GM06990 (cell line): ENCODE data around the gene ACSM3.

Experiments used
- DNase-seq: peaks from one replicate; pipeline ENCODE4 v3.0.0-alpha.2; 2011; ENCODE audit not compliant: insufficient read length; ENCODE audit errors: extremely low read depth
- H3K27me3 ChIP-seq: replicated peaks from 2 replicates; pipeline ENCODE4 v1.6.0; 2011; ENCODE audit warnings: low read length; ENCODE audit not compliant: control insufficient read depth, insufficient read depth
- H3K36me3 ChIP-seq: 2 replicates; pipeline ENCODE4 v1.5.1; 2011; ENCODE audit warnings: low read length; ENCODE audit not compliant: control insufficient read depth, insufficient read depth
- H3K4me3 ChIP-seq: replicated peaks from 2 replicates; pipeline ENCODE4 v1.5.1; 2011; ENCODE audit warnings: low read depth, mild to moderate bottlenecking, control low read depth, low read length
- CTCF ChIP-seq: IDR thresholded peaks from 2 replicates; pipeline ENCODE4 v1.5.1; 2011; ENCODE audit warnings: low read length, control low read depth, mild to moderate bottlenecking, inconsistent platforms; ENCODE audit not compliant: insufficient read depth, poor library complexity, severe bottlenecking

The ACSM3 gene

DNA sequence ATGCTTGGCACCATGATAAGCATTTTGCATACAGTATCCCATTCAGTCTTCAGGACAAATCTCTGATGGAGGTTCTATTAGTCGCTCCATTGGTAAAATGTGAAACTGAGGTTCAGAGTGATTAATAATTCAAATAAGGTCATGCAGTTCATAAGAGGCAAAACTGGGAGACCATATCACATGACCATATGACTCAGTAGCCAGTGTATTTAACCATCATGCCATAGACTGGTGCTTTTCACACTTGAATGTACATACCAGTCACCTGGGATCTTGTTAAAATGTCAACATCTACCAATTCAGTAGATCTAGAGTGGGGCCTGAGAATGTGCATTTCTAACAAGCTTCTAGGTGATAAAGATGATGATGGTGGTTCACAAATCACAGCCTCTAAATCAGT is 4.3 kb downstream of the ACSM3 start:
- Histone ChIP-seq H3K4me3 (no peak overlapping the region), H3K36me3 (no peaks in the 10 kb centered on the region), H3K27me3 (no peaks in the 10 kb centered on the region)
- no peak for DNase-seq
- TF ChIP-seq CTCF: no peak

GRCh38 chr16:20768818-20769217 is 5.0 kb downstream of the ACSM3 start:
- TF ChIP-seq CTCF: no peak
- no peaks in the 10 kb centered on the region for H3K27me3 ChIP-seq
- DNase-seq: no peak
- no peaks in the 10 kb centered on the region for H3K36me3 ChIP-seq
- no peak overlapping the region for H3K4me3 ChIP-seq

GRCh38 chr16:20773679-20774078 is 9.9 kb downstream of the ACSM3 start:
- no peak overlapping the region for H3K4me3 ChIP-seq
- TF ChIP-seq CTCF: no peak
- no peaks in the 10 kb centered on the region for H3K36me3 ChIP-seq
- no peaks in the 10 kb centered on the region for H3K27me3 ChIP-seq
- DNase-seq: no peak

DNA sequence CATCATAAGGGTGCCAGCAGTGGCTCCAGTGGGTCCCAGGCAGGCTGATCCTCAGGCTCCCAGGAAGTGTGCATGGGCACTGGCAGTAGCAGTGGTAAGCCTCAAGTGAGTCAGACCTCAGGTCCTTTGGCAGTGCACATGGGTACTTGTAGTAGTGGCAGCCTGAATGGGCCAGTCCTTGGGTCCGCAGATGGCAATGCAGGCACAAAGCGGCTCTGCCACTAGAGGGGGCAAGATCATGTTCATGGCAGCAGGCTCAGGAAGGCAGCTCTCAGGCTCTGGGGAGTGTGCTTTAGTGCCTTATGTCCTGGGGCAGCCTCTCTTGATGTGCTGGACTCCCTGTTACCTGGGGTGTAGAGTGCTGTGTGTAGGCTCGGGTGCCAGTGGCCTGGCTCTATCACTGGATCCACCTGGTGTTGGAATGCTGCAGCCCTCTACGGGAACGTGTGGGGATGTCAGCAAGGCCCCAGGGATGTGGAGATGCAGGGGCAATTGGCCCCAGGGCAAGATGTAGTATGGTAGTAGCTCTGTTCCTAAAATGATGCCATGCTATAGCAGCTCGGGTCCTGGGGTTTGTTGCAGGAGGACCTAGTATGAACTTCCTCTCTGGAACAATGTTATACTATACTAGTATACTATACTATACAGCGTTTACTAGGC is 11.0 kb downstream of the ACSM3 start:
- peak; percentile 95 for TF ChIP-seq CTCF
- Histone ChIP-seq H3K36me3 (no peaks in the 10 kb centered on the region), H3K27me3 (no peaks in the 10 kb centered on the region), H3K4me3 (no peak overlapping the region)
- peak; percentile 36 for DNase-seq

DNA sequence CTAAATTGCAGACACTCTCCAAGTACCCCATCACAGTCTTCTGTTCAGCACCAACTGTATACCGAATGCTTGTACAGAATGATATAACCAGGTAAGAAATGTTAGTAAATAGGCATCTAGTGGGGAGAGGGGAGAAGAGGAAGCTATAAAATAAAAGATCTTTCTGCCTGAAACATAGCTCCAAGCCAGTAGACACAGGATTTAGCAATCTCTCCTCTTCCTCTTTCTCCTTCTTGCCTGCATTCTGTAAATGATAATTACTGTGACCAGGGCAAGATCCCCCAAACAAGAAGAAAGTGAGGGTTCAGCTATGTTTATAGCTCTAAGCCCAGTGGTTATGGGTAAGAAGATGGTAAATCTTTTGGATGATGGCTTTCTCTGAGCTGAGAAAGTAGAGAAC is 17.9 kb downstream of the ACSM3 start:
- no peaks in the 10 kb centered on the region for H3K36me3 ChIP-seq
- no peak for TF ChIP-seq CTCF
- no peak overlapping the region for H3K4me3 ChIP-seq
- no peak for DNase-seq
- no peaks in the 10 kb centered on the region for H3K27me3 ChIP-seq

- H3K4me3 ChIP-seq: no peak overlapping the region
- H3K27me3 ChIP-seq: no peaks in the 10 kb centered on the region
- TF ChIP-seq CTCF: no peak
- DNase-seq: no peak
- no peaks in the 10 kb centered on the region for H3K36me3 ChIP-seq
These were observed 18.7 kb downstream of the ACSM3 start for GRCh38 chr16:20782470-20782869.
